NT2/D1 (cell line): ENCODE data around the gene HRCT1.

ENCODE experiments used
- DNase-seq: peaks from one replicate; pipeline ENCODE4 v3.0.0-alpha.2; 2011; ENCODE audit warnings: low read depth, low spot score
- H3K27me3 ChIP-seq: 2 replicates; pipeline ENCODE4 v1.6.0; 2011; ENCODE audit warnings: mild to moderate bottlenecking; ENCODE audit not compliant: insufficient read length, insufficient read depth
- H3K36me3 ChIP-seq: 2 replicates; pipeline ENCODE4 v1.6.1; 2011; ENCODE audit warnings: mild to moderate bottlenecking, low read length, mixed read lengths; ENCODE audit not compliant: insufficient read depth, insufficient read length
- H3K4me1 ChIP-seq: 2 replicates; pipeline ENCODE4 v1.5.1; 2011; ENCODE audit not compliant: insufficient read depth, insufficient read length
- H3K4me3 ChIP-seq: 2 replicates; pipeline ENCODE4 v1.5.1; 2011; ENCODE audit warnings: low read depth; ENCODE audit not compliant: insufficient read length
- H3K9ac ChIP-seq: 2 replicates; pipeline ENCODE4 v1.6.0; 2011; ENCODE audit warnings: low read depth; ENCODE audit not compliant: insufficient read length
- H3K9me3 ChIP-seq: 2 replicates; pipeline ENCODE4 v1.5.1; 2011; ENCODE audit warnings: mild to moderate bottlenecking, low read length; ENCODE audit not compliant: insufficient read depth
- SUZ12 ChIP-seq: IDR thresholded peaks from 2 replicates; pipeline ENCODE4 v1.6.1; 2011; ENCODE audit not compliant: insufficient read length, insufficient read depth; ENCODE audit errors: extremely low read depth
- YY1 ChIP-seq: IDR thresholded peaks from 2 replicates; pipeline ENCODE4 v1.6.1; 2011; ENCODE audit not compliant: insufficient read length, insufficient read depth
- ZNF274 ChIP-seq: IDR thresholded peaks from 2 replicates; pipeline ENCODE4 v1.6.1; 2011; ENCODE audit warnings: mild to moderate bottlenecking, low read depth, low read length

The HRCT1 gene

DNA sequence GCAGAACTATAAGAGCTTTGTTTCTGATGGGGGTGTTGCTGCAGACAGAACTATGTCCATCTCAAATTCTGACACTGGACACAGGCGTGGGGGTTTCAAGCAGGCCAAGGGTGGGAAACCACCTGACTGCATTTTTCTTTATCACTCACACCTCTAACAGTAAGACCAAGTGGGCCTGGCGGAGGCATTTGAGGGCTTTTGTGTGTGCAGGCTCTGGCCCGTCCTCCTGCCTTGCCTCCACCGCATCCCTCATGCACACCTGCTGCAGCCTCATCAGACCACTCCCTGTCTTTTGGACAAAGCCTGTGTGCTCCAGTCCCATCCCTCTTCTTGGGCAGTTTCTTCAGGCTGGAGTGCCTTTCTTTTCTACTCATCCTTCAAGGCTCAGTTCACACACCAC is 43.7 kb upstream of the HRCT1 start:
- Histone ChIP-seq H3K27me3 (peaks cover 11% of the 10 kb centered on the region), H3K4me3 (no peak overlapping the region), H3K36me3 (no peaks in the 10 kb centered on the region), H3K9me3 (no peaks in the 10 kb centered on the region), H3K9ac (no peak overlapping the region), H3K4me1 (peaks cover 2% of the 10 kb centered on the region)
- DNase-seq: no peak
- TF ChIP-seq YY1: no peak
- TF ChIP-seq SUZ12: no peak

DNA sequence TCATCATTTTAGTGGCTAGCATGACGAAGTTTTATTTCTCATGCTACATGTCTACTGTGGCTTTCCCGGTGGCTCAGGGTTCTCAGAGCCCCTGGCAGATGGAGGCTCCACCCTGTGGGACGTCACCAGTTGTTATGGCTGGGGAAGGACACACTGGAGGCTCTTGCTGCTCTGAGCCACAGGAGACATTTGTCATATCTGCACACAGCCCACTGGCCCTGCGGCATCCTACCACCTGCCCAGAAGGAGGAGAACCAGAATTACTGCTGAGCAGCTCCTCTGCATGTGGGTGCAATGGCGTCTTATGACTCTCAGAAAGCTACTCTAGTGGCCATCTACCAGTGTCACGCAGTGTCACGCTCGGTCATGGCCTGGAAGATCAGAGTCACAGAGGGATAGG is 42.4 kb upstream of the HRCT1 start:
- no peak for DNase-seq
- Histone ChIP-seq H3K9me3 (no peaks in the 10 kb centered on the region), H3K27me3 (peaks cover 11% of the 10 kb centered on the region), H3K9ac (no peak overlapping the region), H3K4me1 (peaks cover 5% of the 10 kb centered on the region), H3K4me3 (no peak overlapping the region), H3K36me3 (no peaks in the 10 kb centered on the region)
- TF ChIP-seq SUZ12 (no peak), ZNF274 (no peak), YY1 (no peak)

DNA sequence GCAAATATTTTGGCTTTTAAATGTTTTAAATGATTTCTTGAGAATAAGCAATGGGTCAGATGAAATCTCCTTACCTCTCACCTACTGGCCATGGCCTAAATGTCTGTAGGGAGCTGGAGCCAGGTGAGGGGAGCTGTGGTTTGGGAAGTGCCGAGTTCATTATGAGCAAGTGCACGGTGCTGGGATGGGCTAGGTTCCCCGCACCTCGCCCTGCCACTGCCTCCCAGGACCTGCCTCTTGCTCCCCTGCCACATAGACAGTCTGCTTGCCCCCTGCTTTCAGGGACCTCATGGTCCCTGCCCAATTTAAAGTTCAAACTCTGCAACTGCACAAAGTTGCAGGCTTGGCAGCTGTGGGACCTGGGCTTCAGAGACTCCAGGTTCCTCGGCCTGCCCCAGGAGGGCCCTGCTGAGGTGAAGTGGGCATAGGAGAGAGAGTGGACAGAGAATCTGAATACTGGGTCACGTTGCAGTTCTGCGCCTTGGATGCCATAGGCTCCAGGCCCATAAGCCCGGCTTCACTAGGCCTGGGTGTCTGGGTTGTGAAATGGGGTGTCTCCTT is 41.2 kb upstream of the HRCT1 start:
- Histone ChIP-seq H3K4me1 (peaks cover 13% of the 10 kb centered on the region), H3K27me3 (peaks cover 12% of the 10 kb centered on the region), H3K9me3 (no peaks in the 10 kb centered on the region), H3K4me3 (no peak overlapping the region), H3K36me3 (no peaks in the 10 kb centered on the region), H3K9ac (no peak overlapping the region)
- DNase-seq: no peak
- no peak for TF ChIP-seq YY1
- no peak for TF ChIP-seq SUZ12
- TF ChIP-seq ZNF274: no peak

DNA sequence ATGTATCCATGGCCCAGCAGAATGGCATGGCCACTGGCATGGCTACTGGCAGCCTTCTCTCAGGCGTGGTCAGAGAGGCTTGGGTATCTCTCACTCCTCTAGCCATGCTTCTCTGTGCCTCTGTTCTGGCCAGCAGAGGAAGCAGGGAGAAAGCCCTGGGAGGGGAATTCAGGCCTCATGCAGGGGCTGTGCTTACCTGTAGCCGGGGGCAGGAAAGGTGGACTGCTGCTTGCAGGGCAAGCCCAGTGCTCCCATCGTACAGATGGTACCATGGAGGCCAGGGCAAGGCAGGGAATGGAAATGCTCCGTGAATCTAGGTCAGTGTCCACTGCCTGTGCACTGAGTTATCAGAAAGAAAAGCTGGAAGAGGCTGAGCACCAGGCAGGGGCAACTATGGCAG is 38.5 kb upstream of the HRCT1 start:
- H3K27me3 ChIP-seq: peaks cover 3% of the 10 kb centered on the region
- no peak overlapping the region for H3K4me3 ChIP-seq
- no peaks in the 10 kb centered on the region for H3K36me3 ChIP-seq
- no peak for TF ChIP-seq YY1
- peaks cover 15% of the 10 kb centered on the region for H3K4me1 ChIP-seq
- no peak for DNase-seq
- H3K9me3 ChIP-seq: no peaks in the 10 kb centered on the region
- H3K9ac ChIP-seq: no peak overlapping the region

DNA sequence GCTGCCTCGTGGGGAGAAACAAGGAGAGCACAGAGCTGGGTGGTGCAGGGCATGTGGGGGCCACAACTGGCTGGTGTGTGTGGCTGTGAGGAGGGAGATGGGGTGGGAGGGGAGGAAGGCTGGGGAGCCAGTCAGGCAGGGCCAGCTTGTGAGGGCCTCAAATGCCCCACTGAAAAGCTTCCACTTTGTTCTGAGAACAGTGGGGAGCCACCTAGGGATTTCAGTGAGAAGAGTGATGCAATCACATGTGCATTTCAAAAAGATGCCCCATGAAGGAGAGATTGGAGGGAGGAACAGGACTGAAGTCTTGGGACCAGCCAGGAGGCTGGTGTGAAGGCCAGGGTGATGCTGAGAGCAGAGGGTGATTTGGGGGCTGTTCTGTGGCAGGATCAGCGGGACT is 37.1 kb upstream of the HRCT1 start:
- peak; percentile 32 for DNase-seq
- H3K36me3 ChIP-seq: no peaks in the 10 kb centered on the region
- no peak overlapping the region for H3K9ac ChIP-seq
- peaks cover 3% of the 10 kb centered on the region for H3K27me3 ChIP-seq
- H3K9me3 ChIP-seq: no peaks in the 10 kb centered on the region
- peaks cover 15% of the 10 kb centered on the region for H3K4me1 ChIP-seq
- TF ChIP-seq ZNF274: no peak
- TF ChIP-seq SUZ12: no peak
- TF ChIP-seq YY1: no peak
- H3K4me3 ChIP-seq: no peak overlapping the region

DNA sequence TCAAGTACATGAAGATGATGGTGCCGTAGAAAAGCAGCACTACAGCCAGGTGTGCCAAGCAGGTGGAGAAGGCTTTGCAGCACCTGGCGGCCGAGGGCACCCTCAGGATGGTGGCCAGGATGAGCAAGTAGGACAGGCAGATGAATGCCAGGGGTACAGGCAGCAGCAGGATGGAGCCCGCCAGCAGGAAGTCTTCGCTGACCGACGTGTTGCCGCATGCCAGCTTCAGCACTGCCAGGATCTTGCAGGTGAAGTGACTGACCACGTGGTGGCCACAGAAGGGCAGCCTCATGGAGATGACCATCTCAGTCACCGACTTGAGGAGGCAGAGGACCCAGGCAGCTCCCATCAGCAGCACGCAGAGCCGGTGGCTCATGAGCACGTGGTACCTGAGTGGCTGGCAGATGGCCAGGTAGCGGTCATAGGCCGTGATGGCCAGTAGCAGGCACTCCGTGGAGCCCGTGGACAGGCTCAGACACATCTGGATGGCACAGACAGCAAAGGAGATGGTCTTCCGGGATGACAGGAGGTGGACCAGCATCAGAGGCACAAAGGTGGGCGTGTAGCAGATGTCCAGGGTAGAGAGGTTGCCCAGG is 36.3 kb upstream of the HRCT1 start:
- no peaks in the 10 kb centered on the region for H3K9me3 ChIP-seq
- no peak overlapping the region for H3K4me3 ChIP-seq
- peaks cover 3% of the 10 kb centered on the region for H3K27me3 ChIP-seq
- no peak overlapping the region for H3K9ac ChIP-seq
- no peak for DNase-seq
- peaks cover 15% of the 10 kb centered on the region for H3K4me1 ChIP-seq
- no peaks in the 10 kb centered on the region for H3K36me3 ChIP-seq
- TF ChIP-seq YY1: no peak

DNA sequence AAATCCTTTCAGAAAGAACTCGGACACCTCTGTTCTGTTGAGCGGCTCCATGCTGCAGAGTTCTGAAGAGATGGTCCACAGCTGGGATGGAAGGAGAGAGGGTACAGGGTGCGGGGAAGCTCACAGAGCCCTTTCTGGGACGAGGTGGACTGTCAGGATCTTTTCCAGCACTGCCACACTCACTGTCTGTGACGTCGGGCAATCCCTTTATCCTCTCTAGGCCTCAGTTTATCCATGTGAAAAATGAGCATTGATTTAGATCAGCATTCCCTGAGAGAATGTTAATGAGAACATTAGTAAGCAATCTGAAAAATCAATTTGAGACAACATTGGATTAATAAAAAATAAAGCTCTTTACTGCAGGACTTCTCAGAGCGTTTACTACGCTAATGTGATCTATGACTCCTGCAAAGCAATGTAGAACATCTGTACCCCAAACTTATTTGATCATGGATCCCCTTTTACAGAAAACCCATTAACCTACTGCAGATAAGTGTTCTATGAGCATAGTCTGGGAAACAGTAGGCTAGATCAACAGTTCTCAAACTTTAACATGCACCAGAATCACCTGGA is 35.6 kb upstream of the HRCT1 start, which contains the start of gene OR13J1:
Gene OR13J1, minus strand, starts transcription at position 51 of the 573 bp plus-strand sequence. Its CDS starts 0 bp downstream, at position 51.
- Histone ChIP-seq H3K4me1 (peaks cover 15% of the 10 kb centered on the region), H3K4me3 (no peak within 1 kb of the TSS), H3K9me3 (no peaks in the 10 kb centered on the region), H3K9ac (no peak within 1 kb of the TSS), H3K27me3 (peaks cover 3% of the 10 kb centered on the region), H3K36me3 (no peaks in the 10 kb centered on the region)
- no peak for DNase-seq
- TF ChIP-seq ZNF274 (no peak), YY1 (no peak), SUZ12 (no peak)

DNA sequence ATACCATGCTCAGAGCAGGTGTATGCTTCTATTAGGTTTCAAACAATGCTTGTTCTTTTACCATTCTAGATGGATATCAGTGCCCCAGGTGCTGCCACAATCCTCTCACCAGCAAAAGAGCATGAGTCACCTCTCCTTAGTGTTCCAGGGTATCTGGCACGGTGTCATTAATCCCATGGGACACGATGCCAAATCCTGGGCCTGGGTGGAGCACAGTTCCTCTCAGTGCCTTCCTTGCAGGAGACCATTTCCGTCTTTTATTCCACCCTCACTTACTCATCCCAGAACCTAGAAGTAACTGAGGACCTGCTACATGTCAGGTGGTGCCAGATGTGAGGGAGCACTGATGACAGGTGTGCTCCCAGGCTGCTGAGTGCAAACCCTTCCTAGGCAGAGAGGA is 34.5 kb upstream of the HRCT1 start:
- H3K4me1 ChIP-seq: peaks cover 15% of the 10 kb centered on the region
- TF ChIP-seq SUZ12: no peak
- TF ChIP-seq ZNF274: no peak
- TF ChIP-seq YY1: no peak
- peaks cover 3% of the 10 kb centered on the region for H3K27me3 ChIP-seq
- no peak for DNase-seq
- H3K4me3 ChIP-seq: no peak overlapping the region
- H3K9ac ChIP-seq: no peak overlapping the region
- peaks cover 6% of the 10 kb centered on the region for H3K9me3 ChIP-seq
- no peaks in the 10 kb centered on the region for H3K36me3 ChIP-seq
